Measurements from ENCODE around the gene KCNJ9. TPM values are rescaled to one million over a fixed set of nuclear protein-coding genes. Genes with fewer than 3 reads are reported as not detected.
A peak's percentile ranks its signal among the peaks of the same experiment; 100 is the strongest.
"Not testable (repeated sequence)": the region's sequence is repeated elsewhere in the genome, so short reads cannot be mapped to it uniquely, and the experiment has no call there.

The KCNJ9 gene
- total and polyA plus RNA-seq, 4 donors = not detected

GRCh38 chr1:160109686-160110085 is 28.3 kb downstream of the KCNJ9 start:
- DNase-seq (no peak), ATAC-seq (ENCODE audit: insufficient read depth, low FRiP score) (no peak)
- Histone ChIP-seq H3K9ac (ENCODE audit: insufficient read depth in 1 of 2, low read length in 2 of 2) (no peak overlapping the region), H3K27ac (ENCODE audit: low read depth in 1 of 2, low read length in 1 of 2) (no peak overlapping the region), H3K27me3 (ENCODE audit: control insufficient read depth in 3 of 3, insufficient read depth in 3 of 3, low read length in 2 of 3) (no peaks in the 10 kb centered on the region), H3K4me3 (no peak overlapping the region), H3K4me1 (ENCODE audit: control insufficient read depth in 5 of 5, insufficient read depth in 5 of 5, low read length in 5 of 5) (peaks cover 0 to 15% (median 0%) of the 10 kb centered on the region in 5 donors), H3K9me3 (ENCODE audit: control insufficient read depth in 4 of 4, insufficient read depth in 3 of 4, low read length in 3 of 4) (no peaks in the 10 kb centered on the region), H3K36me3 (ENCODE audit: control insufficient read depth in 4 of 4, insufficient read depth in 4 of 4, low read length in 4 of 4) (no peaks in the 10 kb centered on the region)
- TF ChIP-seq, protein P1, sequence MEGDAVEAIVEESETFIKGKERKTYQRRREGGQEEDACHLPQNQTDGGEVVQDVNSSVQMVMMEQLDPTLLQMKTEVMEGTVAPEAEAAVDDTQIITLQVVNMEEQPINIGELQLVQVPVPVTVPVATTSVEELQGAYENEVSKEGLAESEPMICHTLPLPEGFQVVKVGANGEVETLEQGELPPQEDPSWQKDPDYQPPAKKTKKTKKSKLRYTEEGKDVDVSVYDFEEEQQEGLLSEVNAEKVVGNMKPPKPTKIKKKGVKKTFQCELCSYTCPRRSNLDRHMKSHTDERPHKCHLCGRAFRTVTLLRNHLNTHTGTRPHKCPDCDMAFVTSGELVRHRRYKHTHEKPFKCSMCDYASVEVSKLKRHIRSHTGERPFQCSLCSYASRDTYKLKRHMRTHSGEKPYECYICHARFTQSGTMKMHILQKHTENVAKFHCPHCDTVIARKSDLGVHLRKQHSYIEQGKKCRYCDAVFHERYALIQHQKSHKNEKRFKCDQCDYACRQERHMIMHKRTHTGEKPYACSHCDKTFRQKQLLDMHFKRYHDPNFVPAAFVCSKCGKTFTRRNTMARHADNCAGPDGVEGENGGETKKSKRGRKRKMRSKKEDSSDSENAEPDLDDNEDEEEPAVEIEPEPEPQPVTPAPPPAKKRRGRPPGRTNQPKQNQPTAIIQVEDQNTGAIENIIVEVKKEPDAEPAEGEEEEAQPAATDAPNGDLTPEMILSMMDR (IDR thresholded peaks at IDR 0.05; ENCODE audit: control extremely low read depth, extremely low read depth) = no peak
- WGBS, 2 donors = 59 to 75% methylated on average over 4 of the region's 4 CpGs

DNA sequence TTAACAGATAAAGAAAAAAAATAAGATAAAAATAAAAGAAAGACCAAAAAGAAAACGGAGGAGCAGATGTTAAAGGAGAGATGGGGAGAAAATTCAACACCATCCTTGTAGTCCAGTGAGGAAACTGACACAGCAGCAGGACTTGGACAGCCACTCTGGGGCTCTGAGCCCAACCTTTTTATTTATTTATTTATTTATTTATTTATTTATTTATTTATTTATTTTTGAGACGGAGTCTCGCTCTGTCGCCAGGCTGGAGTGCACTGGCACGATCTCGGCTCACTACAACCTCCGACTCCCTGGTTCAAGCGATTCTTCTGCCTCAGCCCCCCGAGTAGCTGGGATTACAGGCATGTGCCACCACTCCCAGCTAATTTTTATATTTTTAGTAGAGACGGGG is 30.1 kb downstream of the KCNJ9 start:
- H3K27me3 ChIP-seq (ENCODE audit: control insufficient read depth in 3 of 3, insufficient read depth in 3 of 3, low read length in 2 of 3); ATAC-seq (ENCODE audit: insufficient read depth, low FRiP score); H3K4me3 ChIP-seq; H3K36me3 ChIP-seq (ENCODE audit: control insufficient read depth in 4 of 4, insufficient read depth in 4 of 4, low read length in 4 of 4); DNase-seq; H3K9ac ChIP-seq (ENCODE audit: insufficient read depth in 1 of 2, low read length in 2 of 2); H3K9me3 ChIP-seq (ENCODE audit: control insufficient read depth in 4 of 4, insufficient read depth in 3 of 4, low read length in 3 of 4); H3K27ac ChIP-seq (ENCODE audit: low read depth in 1 of 2, low read length in 1 of 2): not testable (repeated sequence)
- 89 to 94% methylated on average over 10 of the region's 10 CpGs for WGBS, 2 donors
- peaks cover 0 to 29% (median 0%) of the 10 kb centered on the region in 5 donors for H3K4me1 ChIP-seq (ENCODE audit: control insufficient read depth in 5 of 5, insufficient read depth in 5 of 5, low read length in 5 of 5)

- DNase-seq = peak in 1 of 3 donors; percentile 35
- Histone ChIP-seq H3K36me3 (ENCODE audit: control insufficient read depth in 4 of 4, insufficient read depth in 4 of 4, low read length in 4 of 4) (no peaks in the 10 kb centered on the region), H3K27ac (ENCODE audit: low read depth in 1 of 2, low read length in 1 of 2) (no peak overlapping the region), H3K27me3 (ENCODE audit: control insufficient read depth in 3 of 3, insufficient read depth in 3 of 3, low read length in 2 of 3) (peaks cover 0 to 2% (median 0%) of the 10 kb centered on the region in 3 donors), H3K4me1 (ENCODE audit: control insufficient read depth in 5 of 5, insufficient read depth in 5 of 5, low read length in 5 of 5) (peaks cover 0 to 37% (median 5%) of the 10 kb centered on the region in 5 donors), H3K9ac (ENCODE audit: insufficient read depth in 1 of 2, low read length in 2 of 2) (peak overlapping the region in 1 of 2 donors; percentile 23), H3K9me3 (ENCODE audit: control insufficient read depth in 4 of 4, insufficient read depth in 3 of 4, low read length in 3 of 4) (no peaks in the 10 kb centered on the region), H3K4me3 (no peak overlapping the region)
- TF ChIP-seq, protein P1 (IDR thresholded peaks at IDR 0.05; ENCODE audit: control extremely low read depth, extremely low read depth) = no peak
- ATAC-seq (ENCODE audit: insufficient read depth, low FRiP score) = no peak
- WGBS, 2 donors = 79 to 88% methylated on average over 11 to 12 of the region's 12 CpGs
Observed at GRCh38 chr1:160112357-160112756, 31.0 kb downstream of the KCNJ9 start.

DNA sequence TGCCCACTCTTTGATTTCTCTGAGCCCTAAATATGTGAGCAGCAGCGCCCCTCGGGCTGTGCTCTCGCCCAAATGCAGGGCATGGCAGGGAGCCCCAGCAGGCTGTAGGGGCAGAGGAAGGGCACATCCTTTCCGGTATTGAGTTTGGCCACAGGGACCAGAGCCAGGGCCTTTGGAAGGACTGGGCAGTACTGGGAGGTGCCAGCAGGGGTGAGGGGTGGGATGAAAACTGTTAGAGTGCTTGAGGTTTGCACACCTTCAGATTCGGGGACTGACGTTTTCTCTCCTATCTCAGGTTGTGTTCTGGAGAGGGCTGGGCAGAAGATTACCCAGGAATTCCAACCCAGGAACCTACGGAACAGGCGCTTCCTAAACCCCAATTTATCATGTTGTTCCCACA is 32.1 kb downstream of the KCNJ9 start:
- peaks cover 0 to 2% (median 0%) of the 10 kb centered on the region in 3 donors for H3K27me3 ChIP-seq (ENCODE audit: control insufficient read depth in 3 of 3, insufficient read depth in 3 of 3, low read length in 2 of 3)
- ATAC-seq (ENCODE audit: insufficient read depth, low FRiP score) (no peak), DNase-seq (no peak)
- peaks cover 0 to 46% (median 9%) of the 10 kb centered on the region in 5 donors for H3K4me1 ChIP-seq (ENCODE audit: control insufficient read depth in 5 of 5, insufficient read depth in 5 of 5, low read length in 5 of 5)
- no peak overlapping the region for H3K9ac ChIP-seq (ENCODE audit: insufficient read depth in 1 of 2, low read length in 2 of 2)
- no peak overlapping the region for H3K27ac ChIP-seq (ENCODE audit: low read depth in 1 of 2, low read length in 1 of 2)
- H3K9me3 ChIP-seq (ENCODE audit: control insufficient read depth in 4 of 4, insufficient read depth in 3 of 4, low read length in 3 of 4) = no peaks in the 10 kb centered on the region
- 81 to 90% methylated on average over 8 of the region's 8 CpGs for WGBS, 2 donors
- H3K4me3 ChIP-seq = no peak overlapping the region
- TF ChIP-seq, protein P1 (IDR thresholded peaks at IDR 0.05; ENCODE audit: control extremely low read depth, extremely low read depth) = no peak
- H3K36me3 ChIP-seq (ENCODE audit: control insufficient read depth in 4 of 4, insufficient read depth in 4 of 4, low read length in 4 of 4) = no peaks in the 10 kb centered on the region
